ENCODE data around the gene RAD51C.
A peak's percentile ranks its signal among the peaks of the same experiment; 100 is the strongest.
"Not testable (repeated sequence)": the region's sequence is repeated elsewhere in the genome, so short reads cannot be mapped to it uniquely, and the experiment has no call there.

RAD51C gene

DNA sequence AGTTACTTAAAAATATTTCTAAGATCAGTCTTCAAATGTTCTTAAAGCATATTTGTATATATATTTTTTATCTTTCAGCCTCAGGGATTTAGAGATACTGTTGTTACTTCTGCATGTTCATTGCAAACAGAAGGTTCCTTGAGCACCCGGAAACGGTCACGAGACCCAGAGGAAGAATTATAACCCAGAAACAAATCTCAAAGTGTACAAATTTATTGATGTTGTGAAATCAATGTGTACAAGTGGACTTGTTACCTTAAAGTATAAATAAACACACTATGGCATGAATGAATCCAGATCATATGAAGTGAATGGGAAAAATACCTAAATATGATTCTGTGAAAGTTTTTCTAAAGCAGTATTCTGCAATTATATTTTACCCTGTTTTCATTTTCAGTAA is 41.6 kb downstream of the RAD51C start:
- no peak for DNase-seq (ENCODE audit: extremely low read depth, low read depth)
- TF ChIP-seq, protein P1, sequence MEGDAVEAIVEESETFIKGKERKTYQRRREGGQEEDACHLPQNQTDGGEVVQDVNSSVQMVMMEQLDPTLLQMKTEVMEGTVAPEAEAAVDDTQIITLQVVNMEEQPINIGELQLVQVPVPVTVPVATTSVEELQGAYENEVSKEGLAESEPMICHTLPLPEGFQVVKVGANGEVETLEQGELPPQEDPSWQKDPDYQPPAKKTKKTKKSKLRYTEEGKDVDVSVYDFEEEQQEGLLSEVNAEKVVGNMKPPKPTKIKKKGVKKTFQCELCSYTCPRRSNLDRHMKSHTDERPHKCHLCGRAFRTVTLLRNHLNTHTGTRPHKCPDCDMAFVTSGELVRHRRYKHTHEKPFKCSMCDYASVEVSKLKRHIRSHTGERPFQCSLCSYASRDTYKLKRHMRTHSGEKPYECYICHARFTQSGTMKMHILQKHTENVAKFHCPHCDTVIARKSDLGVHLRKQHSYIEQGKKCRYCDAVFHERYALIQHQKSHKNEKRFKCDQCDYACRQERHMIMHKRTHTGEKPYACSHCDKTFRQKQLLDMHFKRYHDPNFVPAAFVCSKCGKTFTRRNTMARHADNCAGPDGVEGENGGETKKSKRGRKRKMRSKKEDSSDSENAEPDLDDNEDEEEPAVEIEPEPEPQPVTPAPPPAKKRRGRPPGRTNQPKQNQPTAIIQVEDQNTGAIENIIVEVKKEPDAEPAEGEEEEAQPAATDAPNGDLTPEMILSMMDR (IDR thresholded peaks at IDR 0.05; ENCODE audit: low read depth, low read length, missing control alignments), result no peak

DNA sequence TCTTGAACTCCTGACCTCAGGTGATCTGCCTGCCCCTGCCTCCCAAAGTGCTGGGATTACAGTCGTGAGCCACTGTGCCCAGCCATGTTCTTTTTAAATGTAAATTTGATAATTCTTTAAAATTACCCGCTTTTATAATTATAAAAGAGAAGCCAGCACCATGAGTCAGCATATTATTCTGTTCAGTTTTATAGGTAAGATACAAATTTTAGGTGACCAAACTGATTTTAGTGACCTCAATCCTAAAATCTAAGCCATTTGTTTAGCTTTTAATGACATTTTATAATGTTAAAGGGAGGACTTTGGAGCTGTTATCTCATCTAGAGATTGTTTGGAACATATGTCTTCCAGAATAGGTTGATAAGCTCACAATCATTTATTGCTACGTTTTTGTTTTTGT is 42.4 kb downstream of the RAD51C start:
- TF ChIP-seq, protein P1 (IDR thresholded peaks at IDR 0.05; ENCODE audit: low read depth, low read length, missing control alignments), result no peak
- DNase-seq (ENCODE audit: extremely low read depth, low read depth), result no peak
- H3K4me3 ChIP-seq (replicated peaks; ENCODE audit: low read depth, low read length), result no peak overlapping the region

More for the DNA sequence above, 41.6 kb downstream of the RAD51C start:
- no peak overlapping the region for H3K4me3 ChIP-seq (replicated peaks; ENCODE audit: low read depth, low read length)

DNA sequence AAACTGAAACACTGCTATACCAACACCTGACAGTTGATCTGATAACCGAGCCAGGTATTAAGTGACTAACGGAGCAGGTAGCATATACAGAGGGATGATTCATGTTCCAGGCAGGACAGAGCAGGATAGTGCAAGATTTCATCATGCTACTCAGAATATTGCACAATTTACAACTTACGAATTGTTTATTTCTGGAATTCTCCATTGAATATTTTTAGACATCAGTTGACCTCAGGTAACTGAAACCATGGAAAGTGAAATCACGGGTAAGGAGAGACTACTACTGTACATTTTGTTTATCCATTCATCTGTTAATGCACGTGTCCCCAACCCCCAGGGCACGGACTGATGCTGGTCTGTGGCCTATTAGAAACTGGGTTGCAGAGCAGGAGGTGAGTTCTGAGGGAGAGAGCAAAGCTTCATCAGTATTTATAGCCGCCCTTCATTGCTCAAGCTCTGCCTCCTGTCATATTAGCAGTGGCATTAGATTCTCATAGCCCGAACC is 48.8 kb downstream of the RAD51C start:
- no peak overlapping the region for H3K4me3 ChIP-seq (replicated peaks; ENCODE audit: low read depth, low read length)
- TF ChIP-seq, protein P1 (IDR thresholded peaks at IDR 0.05; ENCODE audit: low read depth, low read length, missing control alignments), result no peak
- no peak for DNase-seq (ENCODE audit: extremely low read depth, low read depth)

DNA sequence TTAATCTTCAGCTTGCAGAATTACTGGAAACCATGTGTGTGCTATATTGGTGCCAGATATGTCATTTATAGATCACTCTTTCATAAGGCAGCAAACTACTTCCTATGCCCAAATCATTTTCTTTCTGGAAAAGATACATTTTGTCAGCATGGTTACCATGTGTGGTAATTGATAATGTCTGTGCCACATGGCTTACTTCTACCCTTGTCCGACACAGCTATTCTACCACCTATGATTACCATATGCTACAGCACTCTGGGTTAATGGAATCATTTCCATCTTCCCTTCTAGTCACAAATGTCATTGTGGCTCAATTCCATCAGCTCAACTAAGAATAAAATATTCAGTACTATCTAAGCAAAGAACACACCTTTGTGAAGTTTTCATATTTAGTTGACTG is 55.3 kb downstream of the RAD51C start:
- TF ChIP-seq, protein P1 (IDR thresholded peaks at IDR 0.05; ENCODE audit: low read depth, low read length, missing control alignments), result no peak
- H3K4me3 ChIP-seq (replicated peaks; ENCODE audit: low read depth, low read length), result no peak overlapping the region
- DNase-seq (ENCODE audit: extremely low read depth, low read depth), result no peak

DNA sequence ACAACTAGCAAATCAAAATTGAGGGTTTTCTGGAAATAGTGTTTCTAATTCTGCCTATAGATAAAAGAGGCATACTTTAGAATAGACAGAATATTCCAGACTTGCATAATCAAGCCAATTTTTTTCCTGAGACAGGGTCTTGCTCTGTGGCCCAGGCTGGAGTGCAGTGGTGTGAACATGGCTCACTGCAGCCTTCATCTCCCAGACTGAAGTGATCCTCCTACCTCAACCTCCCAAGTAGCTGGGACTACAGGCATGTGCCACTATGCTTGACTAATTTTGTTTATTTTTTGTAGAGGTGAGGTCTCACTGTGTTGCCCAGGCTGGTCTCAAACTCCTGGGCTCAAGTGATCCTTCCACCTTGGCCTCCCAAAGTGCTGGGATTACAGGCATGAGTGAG is 57.2 kb downstream of the RAD51C start:
- not testable (repeated sequence) for H3K4me3 ChIP-seq (replicated peaks; ENCODE audit: low read depth, low read length); DNase-seq (ENCODE audit: extremely low read depth, low read depth)

DNA sequence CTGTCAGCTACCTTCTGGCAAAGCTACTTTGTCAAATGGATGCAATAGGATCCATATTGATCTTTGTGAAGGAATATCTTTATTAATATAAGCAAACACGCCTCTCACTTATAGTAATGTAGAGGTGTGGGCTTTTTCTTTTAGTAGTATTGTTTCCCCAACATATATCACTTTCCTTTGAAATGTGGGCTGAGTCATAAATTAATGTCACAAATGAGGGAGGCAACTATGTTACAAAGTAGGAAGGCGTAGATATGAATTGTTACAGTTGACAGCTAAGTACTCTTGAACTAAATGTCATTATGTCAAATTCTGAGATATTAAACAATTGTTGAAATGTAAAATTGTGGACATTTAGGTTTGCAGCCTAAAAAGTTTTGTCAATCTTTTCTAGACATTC is 60.6 kb downstream of the RAD51C start:
- DNase-seq (ENCODE audit: extremely low read depth, low read depth), result no peak
- TF ChIP-seq, protein P1 (IDR thresholded peaks at IDR 0.05; ENCODE audit: low read depth, low read length, missing control alignments), result no peak

DNA sequence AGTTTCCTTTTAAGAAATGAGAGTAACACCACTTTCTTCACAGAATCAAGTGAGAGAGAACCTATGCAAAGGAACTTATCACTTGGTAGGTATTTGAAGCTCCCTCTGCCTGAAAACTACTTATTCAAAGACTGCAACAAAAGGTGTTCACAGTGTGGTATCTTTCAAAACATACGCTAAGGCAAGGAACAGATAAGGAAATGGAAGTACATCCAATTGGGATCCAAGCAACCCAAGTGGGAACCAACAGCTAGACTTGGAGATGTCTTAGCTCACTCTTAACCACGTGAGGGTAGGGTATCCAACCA is 62.8 kb downstream of the RAD51C start:
- no peak for DNase-seq (ENCODE audit: extremely low read depth, low read depth)
- H3K4me3 ChIP-seq (replicated peaks; ENCODE audit: low read depth, low read length), result peak overlapping the region; percentile 53
- TF ChIP-seq, protein P1 (IDR thresholded peaks at IDR 0.05; ENCODE audit: low read depth, low read length, missing control alignments), result no peak

More for the DNA sequence above, 60.6 kb downstream of the RAD51C start:
- H3K4me3 ChIP-seq (replicated peaks; ENCODE audit: low read depth, low read length), result no peak overlapping the region

Measured in HFF-Myc (cell line).